Measurements from ENCODE around the gene SLC12A3. TPM values are rescaled to one million over a fixed set of nuclear protein-coding genes. Genes with fewer than 3 reads are reported as not detected.

Gene SLC12A3
- total and polyA plus RNA-seq, 2 of the 8 experiments (the other 6 are each of a cell fraction or from before 2014, with no cell fraction given), result not detected

DNA sequence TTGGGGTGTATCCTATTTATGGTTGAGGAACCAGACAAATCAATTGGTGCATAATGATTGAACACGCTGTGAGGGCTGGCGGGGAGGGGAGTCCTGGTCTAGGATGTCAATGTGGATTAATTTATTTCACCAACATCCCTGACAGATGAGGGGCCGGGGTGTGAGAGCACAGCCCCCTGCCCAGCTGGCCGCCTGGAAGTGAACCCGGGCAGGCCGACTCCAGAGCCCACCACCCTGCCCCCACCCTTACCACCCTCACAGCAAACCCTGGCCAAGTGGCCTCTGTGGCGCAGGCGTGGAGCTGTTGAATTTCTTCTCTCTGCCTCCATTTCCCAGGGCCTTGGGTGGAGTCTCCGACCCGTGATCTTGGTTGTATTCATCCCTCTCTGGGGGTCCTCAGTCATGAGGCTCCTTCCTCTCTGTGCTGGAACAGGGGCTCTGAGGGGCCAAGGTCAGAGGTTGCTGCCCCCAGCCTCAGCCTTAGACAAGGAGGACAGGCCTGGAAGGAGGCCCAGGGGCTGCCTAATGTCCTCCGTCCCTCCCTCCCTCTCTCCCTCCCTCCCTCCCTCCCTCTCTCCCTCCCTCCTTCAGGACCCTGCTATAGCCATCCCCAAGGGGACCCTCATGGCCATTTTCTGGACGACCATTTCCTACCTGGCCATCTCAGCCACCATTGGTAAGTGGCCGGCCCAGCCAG lies 12.6 kb downstream of the SLC12A3 start (continued):
- no peak for TF ChIP-seq GTF2F1 (IDR thresholded peaks at IDR 0.05; ENCODE audit: borderline replicate concordance, low read depth, low read length)

Data from H1 (cell line).